HCT116 (cell line): ENCODE measurements around the gene ARHGEF25.

Experiments used
- CTCF ChIP-seq, 3 experiments: fragments of 200-600 bp in 1 of 3; sonication (generic) in 1 of 3; IDR thresholded peaks in 2 of 3; conservative IDR thresholded peaks in 1 of 3; 2 replicates each; pipeline ENCODE4 v1.5.1; 2012 to 2017; ENCODE audit warnings: low read depth in 2 of 3, low read length in 2 of 3, antibody characterized with exemption in 1 of 3, borderline replicate concordance in 1 of 3, control low read depth in 1 of 3, mild to moderate bottlenecking in 1 of 3, mixed read lengths in 1 of 3, mixed run types in 1 of 3, moderate library complexity in 1 of 3; ENCODE audit not compliant: insufficient read depth in 1 of 3
- MAX ChIP-seq: IDR thresholded peaks from 2 replicates; pipeline ENCODE4 v1.6.1; 2012
- REST ChIP-seq: IDR thresholded peaks from 2 replicates; pipeline ENCODE4 v1.6.1; 2012; ENCODE audit warnings: low read depth

- no peak for TF ChIP-seq CTCF (IDR thresholded peaks at IDR 0.05 in 2 of 3, conservative IDR thresholded peaks at IDR 0.05 in 1 of 3; ENCODE audit: borderline replicate concordance in 1 of 3, insufficient read depth in 1 of 3, low read depth in 2 of 3, low read length in 2 of 3)
- no peak for TF ChIP-seq REST
- TF ChIP-seq MAX = no peak
These were observed 28.8 kb upstream of the ARHGEF25 start for GRCh38 chr12:57582440-57582839.
